Activated CD4-positive, CD25-positive, alpha-beta regulatory T cell treated with anti-CD3 and anti-CD28 coated beads, Interleukin-2, amount 50 U/mL, for 24 hours (primary cell): Measurements from ENCODE around the gene BRIX1.
"Not testable (repeated sequence)": the region's sequence is repeated elsewhere in the genome, so short reads cannot be mapped to it uniquely, and the experiment has no call there.

Experiments
- ATAC-seq, 2 donors: fragments of 150-1000 bp; cut with Tn5 transposase; one replicate each; pipeline ENCODE4 v1.10.0; 2021; ENCODE audit warnings: mild to moderate bottlenecking in 1 of 2, moderate library complexity in 1 of 2

Gene BRIX1

DNA sequence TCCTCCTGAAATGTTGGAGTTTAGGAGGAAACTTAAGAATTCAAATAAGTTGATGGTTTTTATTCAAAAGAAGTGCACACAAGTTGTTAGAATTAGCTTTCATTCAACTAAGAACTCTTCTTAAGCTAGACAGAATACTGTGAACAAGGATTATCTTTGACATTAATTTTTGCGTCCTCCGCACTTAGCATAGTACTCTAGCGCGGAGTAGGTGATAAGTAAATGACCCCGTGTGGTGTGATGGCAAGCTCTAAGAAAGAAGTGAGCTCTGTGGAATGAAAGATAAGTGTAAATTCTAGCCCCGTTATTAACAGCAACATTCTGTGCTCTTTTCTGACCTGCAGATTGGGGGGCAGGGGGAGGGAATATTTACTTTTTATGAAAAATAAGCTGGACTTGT lies 1.0 kb downstream of the BRIX1 start:
- ATAC-seq = no peak

DNA sequence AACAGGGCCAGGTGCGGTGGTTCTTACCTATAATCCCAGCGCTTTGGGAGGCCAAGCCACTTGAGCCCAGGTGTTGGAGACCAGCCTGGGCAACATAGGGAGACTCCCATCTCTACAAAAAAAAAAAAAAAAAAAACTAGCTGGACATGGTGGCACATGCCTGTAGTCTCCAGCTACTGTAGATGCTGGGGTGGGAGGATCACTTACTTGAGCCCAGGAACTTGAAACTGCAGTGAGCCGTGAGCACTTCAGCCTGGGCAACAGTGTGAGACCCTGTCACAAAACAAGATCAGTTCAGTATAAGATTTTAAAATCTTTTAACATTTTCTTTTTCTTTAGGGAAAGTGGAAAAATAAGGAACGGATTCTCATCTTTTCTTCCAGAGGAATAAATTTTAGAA lies 2.5 kb downstream of the BRIX1 start:
- no peak for ATAC-seq

DNA sequence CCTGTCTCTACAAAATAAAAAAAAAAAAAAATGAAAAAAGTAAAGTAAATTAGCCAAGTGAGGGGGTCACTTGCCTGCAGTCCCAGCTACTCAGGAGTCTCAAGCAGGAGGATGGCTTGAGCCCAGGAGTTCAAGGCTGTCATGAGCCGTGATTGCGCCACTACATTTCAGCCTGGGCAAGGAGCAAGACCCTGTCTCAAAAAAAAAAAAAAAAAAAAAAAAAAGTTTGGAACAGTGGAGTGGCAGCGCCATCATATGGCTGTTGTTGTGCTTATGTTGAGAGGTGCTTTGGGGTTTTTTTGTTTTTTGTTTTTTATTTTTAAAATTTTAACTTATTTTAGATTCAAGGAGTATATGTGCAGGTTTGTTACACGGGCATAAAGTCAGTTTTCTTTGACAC lies 3.6 kb downstream of the BRIX1 start:
- no peak for ATAC-seq

DNA sequence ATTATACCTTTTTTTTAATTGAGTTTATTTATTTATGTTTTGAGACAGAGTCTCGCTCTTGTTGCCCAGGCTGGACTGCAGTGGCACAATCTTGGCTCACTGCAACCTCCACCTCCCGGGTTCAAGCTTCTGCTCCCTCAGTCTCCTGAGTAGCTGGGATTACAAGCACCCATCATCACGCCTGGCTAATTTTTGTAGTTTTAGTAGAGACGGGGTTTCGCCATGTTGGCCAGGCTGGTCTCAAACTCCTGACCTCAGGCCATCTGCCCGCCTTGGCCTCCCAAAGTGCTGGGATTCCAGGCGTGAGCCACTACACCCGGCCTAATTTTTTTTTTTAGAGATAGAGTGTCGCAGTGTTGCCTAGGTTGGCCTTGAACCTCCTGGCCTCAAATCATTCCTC lies 7.7 kb downstream of the BRIX1 start:
- ATAC-seq = not testable (repeated sequence)

DNA sequence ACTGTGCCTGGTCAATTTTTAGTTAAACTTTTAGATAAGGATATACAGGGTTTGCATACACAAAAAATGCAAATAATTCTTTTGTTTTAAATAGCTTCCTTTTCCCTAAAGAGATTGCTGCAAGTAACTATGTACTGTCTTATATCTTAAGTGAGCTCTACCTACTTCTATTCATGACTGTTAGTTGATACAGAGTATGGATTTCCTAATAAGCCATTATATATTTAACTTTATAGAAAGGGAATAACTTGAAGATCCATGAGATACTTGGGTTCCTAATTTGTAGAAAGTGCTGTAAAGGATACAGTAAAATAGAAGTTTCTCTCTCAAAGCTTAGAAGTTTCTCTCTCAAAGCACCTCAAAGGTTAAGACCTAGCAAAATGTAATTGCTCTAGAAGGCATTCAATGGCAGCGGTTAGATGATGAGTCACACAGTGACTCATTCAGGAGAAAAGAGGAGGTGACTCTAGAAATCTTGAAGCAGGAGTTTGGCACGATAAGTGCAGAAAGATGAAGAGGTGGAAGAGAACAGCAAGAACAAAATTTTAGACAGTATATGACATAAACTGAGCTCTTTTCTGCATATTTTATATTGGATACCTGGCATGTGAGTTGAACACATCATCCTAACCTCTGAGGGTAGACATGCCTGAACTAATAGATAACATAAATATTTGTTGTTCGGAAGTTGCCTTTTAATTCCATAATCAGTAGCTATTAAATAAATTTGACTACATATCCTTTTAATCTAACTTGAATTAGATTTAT lies 8.4 kb downstream of the BRIX1 start:
- peak; percentile 97 for ATAC-seq

DNA sequence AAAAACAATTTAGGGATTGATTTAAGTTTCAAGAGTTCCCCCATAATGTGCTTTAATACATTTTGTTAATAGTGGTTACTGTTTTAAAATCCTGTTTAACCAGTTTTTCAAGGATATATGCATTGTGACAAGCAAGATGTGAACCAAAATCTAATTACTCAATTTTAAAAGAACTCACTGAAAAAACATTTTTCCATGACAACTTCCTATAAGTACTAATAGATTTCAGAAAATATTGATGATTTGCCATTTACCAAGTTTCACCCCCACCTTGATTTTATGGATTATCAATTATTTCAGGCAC lies 8.9 kb downstream of the BRIX1 start:
- ATAC-seq = no peak

DNA sequence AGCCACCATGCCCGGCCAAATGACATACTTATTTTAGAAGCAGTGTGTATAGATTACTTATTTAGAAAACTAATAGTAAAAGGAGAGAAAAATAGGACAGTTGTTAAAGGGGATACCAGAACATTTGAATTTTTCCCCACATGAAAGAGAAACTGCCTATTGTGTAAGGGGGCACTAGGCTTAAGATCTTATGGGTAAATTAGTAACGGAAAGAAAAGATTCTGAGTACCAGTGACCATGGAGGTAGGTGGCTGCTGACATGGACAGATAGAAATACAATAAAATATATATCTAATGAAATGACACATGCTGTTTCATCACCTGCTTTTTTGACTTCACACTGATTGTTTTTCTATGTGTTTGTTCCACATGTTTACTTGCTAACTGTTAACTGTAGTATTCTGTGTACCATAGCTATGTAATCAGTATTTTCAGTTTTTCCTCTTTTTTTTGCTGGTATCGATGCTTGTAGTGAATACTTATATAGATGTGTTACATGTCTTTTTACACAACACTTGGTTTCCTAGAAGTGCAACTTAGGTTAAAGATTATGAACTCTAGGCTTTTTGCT lies 10.9 kb downstream of the BRIX1 start:
- no peak for ATAC-seq

DNA sequence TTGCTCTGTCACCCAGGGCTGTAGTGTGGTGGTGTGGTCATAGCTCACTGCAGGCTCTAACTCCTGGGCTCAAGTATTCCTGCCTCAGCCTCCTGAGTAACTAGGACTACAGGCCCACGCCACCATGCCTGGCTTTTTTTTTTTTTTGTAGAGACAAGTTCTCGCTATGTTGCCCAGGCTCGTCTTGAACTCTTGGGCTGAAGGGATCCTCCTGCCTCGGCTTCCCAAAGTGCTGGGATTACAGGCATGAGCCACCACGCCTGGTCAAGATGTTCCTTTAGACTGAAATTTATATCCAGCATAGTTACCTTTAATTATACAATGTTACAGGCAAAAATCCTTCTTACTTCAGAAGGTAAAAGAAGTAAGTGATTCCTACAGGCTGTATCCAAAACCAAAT lies 12.3 kb downstream of the BRIX1 start:
- ATAC-seq = no peak

DNA sequence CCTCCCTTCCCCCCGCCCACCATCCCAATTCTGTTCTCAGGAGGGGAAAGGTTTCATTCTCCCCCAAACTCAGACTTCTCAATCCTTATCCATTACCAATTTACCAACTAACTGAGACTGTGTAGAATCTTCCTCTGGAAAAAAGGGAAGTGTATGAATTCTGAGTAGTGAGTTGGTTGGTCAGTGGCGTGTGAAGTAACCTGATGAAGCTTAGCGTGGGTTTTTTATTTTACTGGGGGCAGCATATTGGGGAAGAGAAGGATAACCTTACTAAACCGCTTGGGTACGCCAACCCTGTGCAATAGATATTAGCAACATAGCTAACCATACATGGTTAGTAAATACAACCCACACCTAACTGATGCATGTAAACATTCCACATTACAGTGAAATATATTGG lies 12.8 kb downstream of the BRIX1 start:
- no peak for ATAC-seq

DNA sequence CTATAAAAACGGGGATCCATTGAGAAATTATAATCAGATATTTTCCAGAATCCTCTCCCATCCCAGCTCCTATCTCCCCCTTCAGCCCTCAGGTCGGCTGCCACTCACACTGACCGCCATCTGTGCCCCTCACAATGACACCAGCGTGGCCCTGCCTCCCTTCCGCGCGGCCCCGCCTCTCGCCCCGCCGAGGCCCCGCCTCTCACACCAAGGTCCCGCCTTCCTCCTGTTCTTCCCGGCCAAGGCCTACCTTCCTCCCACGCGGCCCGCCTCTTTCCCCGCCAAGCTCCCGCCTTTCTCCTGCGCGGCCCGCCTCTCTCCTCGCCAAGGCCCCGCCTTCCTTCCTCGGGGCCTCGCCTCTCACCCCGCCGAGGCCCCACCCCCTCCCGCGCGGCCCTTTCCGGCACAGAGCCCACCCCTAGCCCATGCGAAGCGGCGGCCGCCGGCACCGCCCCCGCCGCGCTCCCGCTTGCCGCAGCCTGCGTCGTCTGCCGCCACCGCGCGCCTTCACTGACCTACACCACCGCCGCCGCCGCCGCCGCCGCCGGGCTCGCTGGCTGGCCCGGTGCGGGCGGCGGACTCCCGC lies 13.7 kb downstream of the BRIX1 start, which contains the start of gene DNAJC21:
Gene DNAJC21 (plus strand): TSS at position 426 of the 586 bp plus-strand sequence. CDS start 261 bp downstream, outside the sequence.
- ATAC-seq = peak; percentile 87 to 90

DNA sequence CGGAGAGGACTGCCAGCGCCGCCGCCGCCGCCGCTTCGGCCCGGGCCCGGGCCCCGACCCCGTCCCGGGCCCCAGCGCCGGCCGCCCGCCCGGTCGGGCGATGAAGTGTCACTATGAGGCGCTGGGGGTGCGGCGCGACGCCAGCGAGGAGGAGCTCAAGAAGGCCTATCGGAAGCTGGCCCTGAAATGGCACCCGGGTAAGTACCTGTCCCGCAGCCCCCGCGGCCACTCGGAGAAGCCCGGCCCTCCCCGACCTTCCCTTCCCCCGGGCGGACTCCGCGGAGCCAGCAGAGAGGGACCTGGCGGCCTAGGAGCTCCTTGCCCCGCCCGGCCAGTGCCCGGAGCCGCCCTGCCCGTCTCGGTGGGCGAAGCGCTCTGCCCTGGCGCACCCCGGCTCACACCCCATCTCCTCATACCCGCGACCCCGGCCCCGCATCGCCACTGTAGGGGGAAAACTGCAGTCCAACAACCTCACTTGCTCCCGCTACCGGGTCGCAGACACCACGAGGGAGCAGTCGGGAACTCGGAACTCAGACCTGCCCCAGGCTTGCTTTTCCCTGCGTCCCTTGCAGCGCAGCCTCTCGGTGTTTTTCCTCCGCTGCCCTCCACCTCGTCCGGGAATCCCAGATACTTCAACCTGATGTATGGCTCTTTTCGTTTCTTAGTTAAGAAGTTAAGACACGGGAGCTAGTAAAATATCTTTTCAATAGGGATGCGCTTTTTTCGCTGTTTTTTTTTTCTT lies 14.4 kb downstream of the BRIX1 start:
- ATAC-seq = peak; percentile 80

DNA sequence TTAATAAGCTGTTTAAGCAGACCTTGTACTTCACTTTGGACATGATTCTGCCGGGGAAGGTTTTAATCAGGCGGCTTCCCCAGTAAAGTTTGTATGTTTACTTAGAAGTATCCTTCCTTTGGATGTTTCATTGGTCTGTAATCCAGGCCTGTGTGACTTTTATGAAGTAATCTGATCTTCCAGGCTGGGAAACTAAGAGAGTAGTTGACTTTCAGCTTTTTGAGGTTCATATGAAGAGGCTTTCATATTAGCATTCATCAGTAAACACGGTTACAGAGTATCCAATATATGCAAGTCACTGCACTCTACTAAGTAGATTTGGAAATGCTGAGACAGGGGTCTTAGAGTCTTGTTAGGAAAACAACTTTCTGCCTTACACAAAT lies 14.9 kb downstream of the BRIX1 start:
- ATAC-seq = no peak

DNA sequence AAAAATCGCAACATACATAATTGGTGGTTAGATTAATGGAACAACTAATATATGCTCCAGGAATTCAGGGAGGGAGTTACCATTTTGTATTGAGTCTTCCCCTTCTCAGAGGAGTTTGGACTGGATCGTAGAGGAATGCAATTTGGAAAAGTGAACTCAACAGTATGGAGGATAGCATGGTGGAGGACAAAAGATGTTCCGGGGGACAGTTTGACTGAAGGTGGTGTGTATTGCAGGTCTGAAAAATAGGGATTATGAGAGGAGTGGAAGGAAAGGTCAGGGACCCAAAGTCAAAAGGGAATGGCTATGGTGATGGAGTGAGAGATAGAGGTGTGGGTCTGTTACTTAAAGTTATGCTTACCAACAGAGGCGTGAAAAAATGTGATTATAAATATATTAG lies 15.4 kb downstream of the BRIX1 start:
- no peak for ATAC-seq

DNA sequence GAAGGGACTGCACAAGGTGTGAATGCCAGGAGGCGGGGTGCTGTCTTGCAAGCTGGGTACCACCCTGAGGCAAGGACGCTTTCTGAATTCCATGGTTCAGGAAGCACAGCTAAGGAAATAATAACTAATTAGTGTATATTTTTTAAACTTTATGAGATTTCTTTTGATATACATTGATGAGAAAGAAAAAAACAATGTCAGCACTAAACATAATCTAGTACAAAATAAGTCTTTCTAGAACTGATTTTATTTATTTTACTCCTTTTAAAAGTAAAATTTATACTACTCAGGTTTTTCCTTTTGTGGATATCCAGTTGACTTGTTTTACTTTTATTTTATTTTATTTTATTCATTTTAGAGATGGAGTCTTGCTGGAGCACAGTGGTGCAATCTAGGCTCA lies 17.4 kb downstream of the BRIX1 start:
- ATAC-seq = no peak

DNA sequence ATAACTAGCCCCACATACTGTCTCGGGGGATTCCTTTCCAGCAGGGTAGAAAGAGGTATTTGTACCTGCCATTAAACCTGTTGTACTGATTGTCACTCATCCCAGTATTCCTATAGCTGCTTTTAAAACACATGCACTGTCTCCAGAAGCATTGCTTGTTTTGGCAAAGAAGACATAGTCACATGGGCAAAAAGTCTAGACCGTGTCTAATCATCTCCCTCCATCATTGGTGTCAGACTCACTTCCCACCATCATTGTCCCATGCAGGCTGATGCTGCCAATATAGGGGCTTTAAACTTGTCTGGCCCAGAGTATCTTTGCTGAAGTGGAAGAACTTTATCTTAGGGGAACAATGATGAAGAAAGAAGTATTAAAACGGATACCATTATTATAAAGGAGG lies 26.4 kb downstream of the BRIX1 start:
- ATAC-seq = no peak

DNA sequence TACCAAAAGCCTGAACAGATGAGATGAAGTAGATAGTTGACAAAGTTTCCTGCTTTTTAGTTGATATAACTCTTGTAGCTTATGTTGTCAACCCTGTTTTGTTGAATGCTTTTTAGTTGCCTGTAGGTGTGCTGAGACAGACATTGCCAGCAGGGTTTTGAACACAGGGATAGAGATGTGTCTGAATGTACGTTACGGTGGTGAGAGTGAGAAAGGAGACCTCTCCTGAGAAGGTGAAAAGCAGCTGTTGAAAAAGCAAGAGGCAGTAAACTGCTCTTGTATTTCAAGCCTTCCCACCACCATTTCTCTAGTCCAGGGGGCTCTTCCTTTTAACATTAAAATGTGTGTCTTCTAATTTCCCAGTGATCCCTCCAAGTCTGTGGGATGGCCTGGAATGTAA lies 28.5 kb downstream of the BRIX1 start:
- no peak for ATAC-seq

DNA sequence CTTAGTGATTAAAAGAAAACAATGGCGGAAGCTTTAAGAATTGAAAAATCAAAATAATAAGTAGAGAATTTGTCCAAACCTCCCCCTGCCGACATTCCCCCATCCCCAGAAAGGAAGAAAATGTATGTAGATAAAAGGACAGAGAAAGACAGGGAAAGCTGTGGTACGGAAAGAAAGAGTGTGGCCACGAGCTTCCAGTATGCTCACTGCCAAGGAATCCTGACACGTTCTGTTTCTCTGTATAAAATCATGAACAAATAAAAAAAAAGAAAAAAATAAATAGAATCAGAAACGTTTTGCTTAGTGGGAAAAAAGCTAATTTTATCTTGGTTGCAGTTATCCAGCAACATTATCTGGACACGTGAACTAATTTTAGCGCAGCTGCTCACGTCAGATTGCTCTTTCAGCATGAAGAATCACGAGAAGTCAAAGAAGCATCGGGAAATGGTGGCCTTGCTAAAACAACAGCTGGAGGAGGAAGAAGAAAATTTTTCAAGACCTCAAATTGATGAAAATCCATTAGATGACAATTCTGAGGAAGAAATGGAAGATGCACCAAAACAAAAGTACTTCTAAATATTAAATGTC lies 29.0 kb downstream of the BRIX1 start:
- no peak for ATAC-seq

DNA sequence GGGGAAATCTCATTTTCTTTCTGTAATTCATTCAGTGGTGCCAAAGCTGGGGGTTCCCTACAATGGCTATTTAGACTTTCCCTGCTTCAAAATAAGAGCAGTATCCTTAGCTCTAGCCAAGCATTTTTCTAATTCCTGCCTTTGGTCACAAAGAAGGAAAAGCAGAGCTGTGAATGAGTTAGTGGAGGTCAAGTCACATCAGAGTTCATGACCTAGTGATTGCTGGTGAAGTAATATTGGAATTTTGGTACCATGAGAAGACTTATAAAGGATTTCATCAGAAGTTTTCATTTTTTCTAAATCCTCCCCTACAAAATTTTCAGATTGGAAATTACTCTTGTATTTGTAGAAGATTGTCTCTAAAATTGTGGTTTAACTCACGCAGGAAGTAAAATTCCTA lies 41.8 kb downstream of the BRIX1 start:
- ATAC-seq = no peak

DNA sequence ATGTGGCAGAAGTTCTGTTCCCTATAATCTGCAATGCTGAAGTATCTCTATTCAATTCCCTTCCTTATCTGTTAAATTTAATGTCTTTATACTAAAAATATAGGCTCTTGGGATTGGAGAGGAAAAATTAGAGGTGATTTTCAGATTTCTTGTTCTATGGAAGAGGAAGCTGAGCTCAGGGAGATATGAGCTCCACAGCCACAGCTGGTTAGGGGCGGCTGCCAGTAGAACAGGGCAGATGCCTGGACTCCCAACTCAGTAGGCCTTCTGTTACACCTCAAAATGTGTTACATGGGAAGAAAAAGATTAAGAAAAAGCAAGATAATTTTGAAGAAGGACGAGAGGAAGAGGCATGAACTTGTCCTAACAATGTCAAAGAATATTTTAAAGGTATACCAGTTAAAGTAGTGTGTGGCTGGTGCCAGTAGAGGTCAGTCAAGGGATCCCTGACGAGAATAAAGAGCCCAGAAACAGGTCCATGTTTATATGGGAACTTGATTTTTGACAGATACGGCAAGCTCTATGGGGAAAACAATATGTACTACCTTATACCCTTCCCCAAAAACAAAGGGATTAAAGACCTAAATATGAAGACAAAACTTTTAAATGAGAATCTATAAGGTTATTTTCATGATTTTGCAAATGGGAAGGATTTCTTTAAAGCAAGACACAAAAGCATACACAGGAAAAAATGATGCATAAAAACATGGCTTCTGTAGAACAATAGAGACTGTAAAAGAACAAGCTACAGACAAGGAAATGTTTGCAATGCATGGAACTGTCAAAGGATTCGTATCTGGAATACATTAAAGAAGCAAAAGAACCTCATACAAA lies 42.6 kb downstream of the BRIX1 start:
- ATAC-seq = peak in 1 of 2 donors; percentile 46

DNA sequence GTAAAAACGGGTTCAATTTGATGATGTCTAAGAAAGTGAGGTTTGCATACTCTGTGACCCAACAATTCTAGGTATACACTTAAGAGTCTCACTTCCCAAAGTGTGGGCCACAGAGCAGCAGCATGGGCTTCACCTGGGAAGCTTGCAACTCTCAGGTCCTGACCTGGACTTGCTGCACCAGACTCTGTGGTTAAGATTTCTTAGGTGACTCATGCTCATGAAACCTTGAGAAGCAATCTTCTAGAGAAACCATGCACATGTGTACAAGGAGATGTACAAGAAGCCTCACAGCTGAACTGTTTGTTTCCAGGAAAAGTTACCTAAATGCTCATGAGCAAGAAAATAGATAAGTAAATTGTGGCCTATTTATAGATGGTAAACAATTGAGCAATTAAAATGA lies 43.8 kb downstream of the BRIX1 start:
- ATAC-seq = peak; percentile 65 to 69

DNA sequence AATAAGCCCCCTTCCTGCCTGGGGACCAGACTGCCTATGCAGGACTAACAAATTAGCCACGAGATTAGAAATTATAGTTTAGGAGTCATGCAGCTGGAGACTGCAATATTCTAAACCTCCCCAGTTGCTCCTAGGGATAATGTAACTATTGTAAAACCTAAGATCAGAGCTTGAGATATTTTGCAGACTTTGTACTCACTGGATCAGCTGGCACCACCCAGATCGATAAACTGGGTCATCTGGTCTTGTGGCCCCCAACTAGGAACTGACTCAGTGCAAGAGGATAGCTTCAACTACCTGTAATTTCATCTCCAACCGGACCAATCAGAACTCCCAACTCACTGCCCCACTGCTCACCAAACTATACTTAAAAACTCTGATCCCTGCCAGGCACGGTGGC lies 52.0 kb downstream of the BRIX1 start:
- no peak for ATAC-seq

DNA sequence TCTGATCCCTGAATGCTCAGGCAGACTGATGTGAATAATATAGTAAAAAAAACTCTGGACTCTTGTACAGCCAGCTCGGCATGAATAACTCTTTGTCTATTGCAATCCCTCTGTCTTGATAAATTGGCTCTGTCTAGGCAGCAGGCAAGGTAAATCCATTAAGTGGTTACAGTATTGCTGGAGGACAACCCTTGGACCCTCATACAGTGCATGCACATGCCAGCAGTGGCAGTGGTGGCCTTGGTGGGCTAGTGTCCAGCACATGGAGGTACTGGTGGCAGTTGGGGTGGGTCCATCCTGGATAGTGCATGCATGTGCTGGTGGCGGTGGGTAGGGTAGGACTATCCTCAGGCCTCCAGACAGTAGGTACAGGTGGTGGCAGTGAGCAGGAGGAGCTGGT lies 52.7 kb downstream of the BRIX1 start:
- ATAC-seq = no peak

DNA sequence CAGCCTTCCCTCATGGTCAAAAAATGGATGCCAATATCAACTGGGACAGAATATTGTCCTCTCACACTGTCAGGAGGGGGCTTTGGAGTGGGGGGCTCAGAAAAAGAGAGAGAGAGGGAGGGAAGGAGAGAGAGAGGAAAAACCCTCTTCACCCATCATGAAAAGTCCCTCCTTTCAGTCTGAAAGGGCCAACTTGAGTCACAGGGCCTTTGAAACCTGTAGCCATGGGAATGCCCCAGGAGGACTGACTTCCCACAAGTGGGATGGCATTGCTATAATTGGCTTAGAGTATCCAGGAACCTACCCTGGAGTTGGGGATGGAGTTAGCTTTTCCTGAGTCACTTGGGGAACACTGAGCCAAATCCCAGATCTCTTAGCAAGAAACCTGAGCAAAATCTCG lies 55.0 kb downstream of the BRIX1 start:
- ATAC-seq = no peak
